Astrocyte of the cerebellum (primary cell): ENCODE results near the gene RESP18.
"Not testable (repeated sequence)": the region's sequence is repeated elsewhere in the genome, so short reads cannot be mapped to it uniquely, and the experiment has no call there.

Experiments
- DNase-seq: peaks from one replicate; pipeline ENCODE4 v3.0.0-alpha.2; 2011; ENCODE audit warnings: low read depth
- H3K4me3 ChIP-seq: 2 replicates; pipeline ENCODE4 v1.5.1; 2011; ENCODE audit warnings: mild to moderate bottlenecking, low read depth, low read length, moderate library complexity
- in situ Hi-C: cut with HindIII; loops from 2 replicates; pipeline ENCODE4 v1.10.0; 2017; ENCODE audit warnings: low sequenced_read_pairs
- TF ChIP-seq, protein P1 (sequence below): IDR thresholded peaks from 2 replicates; pipeline ENCODE4 v1.5.1; 2012; ENCODE audit warnings: low read length, low read depth, moderate library complexity, mild to moderate bottlenecking; ENCODE audit errors: missing control alignments

RESP18 gene

GRCh38 chr2:219289195-219289536 is 43.4 kb downstream of the RESP18 start:
- no peak for DNase-seq
- TF ChIP-seq, protein P1, sequence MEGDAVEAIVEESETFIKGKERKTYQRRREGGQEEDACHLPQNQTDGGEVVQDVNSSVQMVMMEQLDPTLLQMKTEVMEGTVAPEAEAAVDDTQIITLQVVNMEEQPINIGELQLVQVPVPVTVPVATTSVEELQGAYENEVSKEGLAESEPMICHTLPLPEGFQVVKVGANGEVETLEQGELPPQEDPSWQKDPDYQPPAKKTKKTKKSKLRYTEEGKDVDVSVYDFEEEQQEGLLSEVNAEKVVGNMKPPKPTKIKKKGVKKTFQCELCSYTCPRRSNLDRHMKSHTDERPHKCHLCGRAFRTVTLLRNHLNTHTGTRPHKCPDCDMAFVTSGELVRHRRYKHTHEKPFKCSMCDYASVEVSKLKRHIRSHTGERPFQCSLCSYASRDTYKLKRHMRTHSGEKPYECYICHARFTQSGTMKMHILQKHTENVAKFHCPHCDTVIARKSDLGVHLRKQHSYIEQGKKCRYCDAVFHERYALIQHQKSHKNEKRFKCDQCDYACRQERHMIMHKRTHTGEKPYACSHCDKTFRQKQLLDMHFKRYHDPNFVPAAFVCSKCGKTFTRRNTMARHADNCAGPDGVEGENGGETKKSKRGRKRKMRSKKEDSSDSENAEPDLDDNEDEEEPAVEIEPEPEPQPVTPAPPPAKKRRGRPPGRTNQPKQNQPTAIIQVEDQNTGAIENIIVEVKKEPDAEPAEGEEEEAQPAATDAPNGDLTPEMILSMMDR = no peak
- in situ Hi-C loops = no loop called here
- H3K4me3 ChIP-seq = no peak overlapping the region

GRCh38 chr2:219287580-219288265 is 44.8 kb downstream of the RESP18 start:
- no peak overlapping the region for H3K4me3 ChIP-seq
- DNase-seq = no peak
- TF ChIP-seq, protein P1 = no peak
- in situ Hi-C loops = no loop called here

GRCh38 chr2:219287116-219287440 is 45.5 kb downstream of the RESP18 start:
- H3K4me3 ChIP-seq, in situ Hi-C loops, DNase-seq: not testable (repeated sequence)

DNA sequence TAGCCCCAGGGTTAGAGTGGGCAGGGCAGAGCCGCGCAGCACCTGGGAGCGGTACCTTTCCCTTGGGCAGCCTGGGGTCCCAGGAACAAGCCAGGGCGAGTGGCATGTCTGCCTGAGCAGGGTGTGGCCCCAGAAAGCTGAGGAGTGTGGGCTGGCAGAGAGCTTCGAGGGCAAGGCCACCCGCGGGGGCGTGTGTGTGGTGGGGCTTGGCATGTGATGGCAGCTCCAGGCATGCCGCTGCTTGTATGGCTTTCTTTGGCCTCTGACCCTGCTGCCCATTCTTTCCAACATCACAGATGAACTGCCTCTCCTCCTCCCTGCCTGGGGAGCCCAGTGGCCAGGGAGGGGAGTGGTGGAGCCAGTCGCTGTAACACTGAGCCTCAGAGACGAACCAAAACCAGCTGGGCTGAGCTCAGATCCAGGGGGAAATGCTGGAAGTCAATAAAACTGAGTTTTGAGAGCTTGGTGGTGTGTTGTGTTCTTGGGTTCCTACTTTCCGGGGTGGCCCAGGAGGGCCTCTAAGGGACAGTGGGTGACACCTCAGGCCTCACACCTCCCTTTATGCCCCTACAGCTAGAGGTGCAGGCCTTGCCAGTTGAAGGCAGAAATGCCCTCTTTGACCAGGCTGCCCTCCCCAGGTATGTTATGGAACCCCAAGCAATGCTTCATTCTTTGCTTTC is 46.0 kb downstream of the RESP18 start:
- TF ChIP-seq, protein P1 = no peak
- H3K4me3 ChIP-seq = no peak overlapping the region
- in situ Hi-C loops = no loop called here
- DNase-seq = no peak

DNA sequence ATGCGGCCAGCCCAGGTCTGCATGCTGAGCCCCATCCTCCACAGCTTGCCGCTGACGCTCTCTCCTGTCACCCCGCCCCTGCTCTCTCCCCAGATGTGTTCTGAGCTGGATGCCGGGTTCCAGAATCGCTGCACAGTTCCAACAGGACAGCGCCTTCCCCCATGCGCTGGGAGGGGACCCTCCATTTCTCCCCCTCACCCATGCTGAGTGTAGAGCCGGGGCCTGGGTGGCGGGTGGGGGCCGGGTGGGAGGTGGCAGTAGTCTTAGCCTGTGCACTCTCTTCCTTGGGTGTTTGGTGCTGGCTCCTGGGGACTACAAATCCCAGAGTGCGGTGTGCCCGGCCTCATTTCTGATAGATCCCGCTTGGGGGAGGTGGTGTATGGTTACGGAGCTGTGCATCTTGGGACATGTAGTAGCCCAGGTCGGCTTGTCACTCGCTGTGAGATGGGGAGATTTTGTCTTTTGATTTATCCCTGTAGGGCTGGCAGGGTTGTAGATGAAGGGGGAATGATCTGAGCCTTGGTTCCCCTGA is 46.6 kb downstream of the RESP18 start:
- TF ChIP-seq, protein P1 = no peak
- in situ Hi-C loops = no loop called here
- H3K4me3 ChIP-seq = no peak overlapping the region
- DNase-seq = no peak

DNA sequence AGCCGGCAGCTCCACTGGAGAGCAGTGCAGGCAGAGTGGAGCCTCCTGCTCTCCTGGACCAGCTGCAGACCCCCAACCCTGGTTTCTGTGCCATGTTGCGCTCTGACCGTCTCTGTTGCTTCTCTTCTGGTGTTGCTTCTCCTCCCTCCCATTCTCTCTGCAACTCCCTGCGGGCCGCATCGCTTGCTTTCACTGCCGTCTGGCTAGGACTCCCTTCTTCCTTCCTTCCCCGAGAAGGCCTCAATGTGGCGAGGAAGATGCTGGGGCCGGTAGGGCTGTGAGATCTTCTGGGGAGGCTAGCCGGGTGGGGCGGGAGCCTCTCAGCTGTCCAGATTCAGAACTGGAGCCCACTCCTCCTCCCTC is 47.2 kb downstream of the RESP18 start:
- TF ChIP-seq, protein P1 = no peak
- no peak overlapping the region for H3K4me3 ChIP-seq
- no peak for DNase-seq
- in situ Hi-C loops = no loop called here
